IPS DF 6.9 (cell line): ENCODE measurements around the gene SP140L.
"Not testable (repeated sequence)": the region's sequence is repeated elsewhere in the genome, so short reads cannot be mapped to it uniquely, and the experiment has no call there.

ENCODE experiments used
- DNase-seq: peaks from one replicate; pipeline ENCODE4 v3.0.0-alpha.2; 2013; ENCODE audit warnings: low read depth, low spot score
- H3K27ac ChIP-seq: one replicate; pipeline ENCODE4 v1.5.1; 2013; ENCODE audit warnings: low read length, control low read depth
- H3K27me3 ChIP-seq: 2 replicates; pipeline ENCODE4 v1.6.1; 2013; ENCODE audit warnings: mild to moderate bottlenecking, low read length; ENCODE audit not compliant: control insufficient read depth, insufficient read depth
- H3K36me3 ChIP-seq: 2 replicates; pipeline ENCODE4 v1.6.1; 2013; ENCODE audit warnings: low read length; ENCODE audit not compliant: control insufficient read depth, insufficient read depth
- H3K4me1 ChIP-seq: 2 replicates; pipeline ENCODE4 v1.6.1; 2013; ENCODE audit warnings: low read length; ENCODE audit not compliant: control insufficient read depth, insufficient read depth
- H3K4me3 ChIP-seq: 2 replicates; pipeline ENCODE4 v1.5.1; 2013; ENCODE audit warnings: mild to moderate bottlenecking, low read length
- H3K9me3 ChIP-seq: 2 replicates; pipeline ENCODE4 v1.6.1; 2013; ENCODE audit warnings: low read length, inconsistent platforms; ENCODE audit not compliant: control insufficient read depth, insufficient read depth
- WGBS: extraction: QIAGEN DNeasy Blood & Tissue Kit; methylation state at CpG from one replicate; pipeline ENCODE4 v1.1.7; 2013; ENCODE audit warnings: mixed read lengths, missing lambda C conversion rate; ENCODE audit not compliant: insufficient read length, insufficient coverage; 5-methylcytosine and 5-hydroxymethylcytosine counted together

SP140L gene

GRCh38 chr2:230362030-230362691 is 35.2 kb downstream of the SP140L start:
- no CpG with 5 or more reads among the region's 1 CpG for whole genome bisulfite sequencing

GRCh38 chr2:230382108-230382507 is 55.1 kb downstream of the SP140L start:
- Histone ChIP-seq H3K27ac (no peak overlapping the region), H3K27me3 (no peaks in the 10 kb centered on the region), H3K4me3 (no peak overlapping the region), H3K36me3 (no peaks in the 10 kb centered on the region), H3K4me1 (no peaks in the 10 kb centered on the region), H3K9me3 (no peaks in the 10 kb centered on the region)
- DNase-seq: no peak
- no CpG with 5 or more reads among the region's 2 CpGs for WGBS

More at GRCh38 chr2:230362030-230362691, 35.2 kb downstream of the SP140L start:
- H3K4me1 ChIP-seq: no peaks in the 10 kb centered on the region
- H3K36me3 ChIP-seq: no peaks in the 10 kb centered on the region
- H3K9me3 ChIP-seq: no peaks in the 10 kb centered on the region
- no peak overlapping the region for H3K4me3 ChIP-seq
- no peak for DNase-seq
- no peak overlapping the region for H3K27ac ChIP-seq
- no peaks in the 10 kb centered on the region for H3K27me3 ChIP-seq

GRCh38 chr2:230383453-230383852 is 56.5 kb downstream of the SP140L start:
- no CpG with 5 or more reads among the region's 5 CpGs for WGBS
- Histone ChIP-seq H3K27ac (no peak overlapping the region), H3K9me3 (no peaks in the 10 kb centered on the region), H3K4me1 (no peaks in the 10 kb centered on the region), H3K4me3 (no peak overlapping the region), H3K36me3 (no peaks in the 10 kb centered on the region), H3K27me3 (no peaks in the 10 kb centered on the region)
- DNase-seq: no peak

- Histone ChIP-seq H3K4me1 (no peaks in the 10 kb centered on the region), H3K27me3 (no peaks in the 10 kb centered on the region), H3K9me3 (no peaks in the 10 kb centered on the region), H3K4me3 (no peak overlapping the region), H3K27ac (no peak overlapping the region), H3K36me3 (no peaks in the 10 kb centered on the region)
- WGBS: no CpG with 5 or more reads among the region's 6 CpGs
- DNase-seq: no peak
These were observed 58.0 kb downstream of the SP140L start for GRCh38 chr2:230384986-230385385.

GRCh38 chr2:230394301-230394700 is 67.3 kb downstream of the SP140L start:
- no peaks in the 10 kb centered on the region for H3K36me3 ChIP-seq
- no peaks in the 10 kb centered on the region; the same call in 1 of the 2 replicates for H3K9me3 ChIP-seq
- H3K27ac ChIP-seq: no peak overlapping the region
- no peaks in the 10 kb centered on the region for H3K4me1 ChIP-seq
- H3K4me3 ChIP-seq: no peak overlapping the region
- no CpG with 5 or more reads among the region's 2 CpGs for WGBS
- no peak for DNase-seq
- H3K27me3 ChIP-seq: no peaks in the 10 kb centered on the region

GRCh38 chr2:230398698-230399097 is 71.7 kb downstream of the SP140L start:
- H3K27me3 ChIP-seq, H3K9me3 ChIP-seq, H3K27ac ChIP-seq, DNase-seq, H3K4me1 ChIP-seq, H3K4me3 ChIP-seq, H3K36me3 ChIP-seq: not testable (repeated sequence)
- no CpG with 5 or more reads among the region's 6 CpGs for WGBS

- Histone ChIP-seq H3K27ac (no peak overlapping the region), H3K4me1 (no peaks in the 10 kb centered on the region), H3K27me3 (no peaks in the 10 kb centered on the region), H3K36me3 (no peaks in the 10 kb centered on the region), H3K9me3 (no peaks in the 10 kb centered on the region; the same call in 1 of the 2 replicates), H3K4me3 (no peak overlapping the region)
- no peak for DNase-seq
- no CpG with 5 or more reads among the region's 7 CpGs for WGBS
These were observed 73.0 kb downstream of the SP140L start for GRCh38 chr2:230400041-230400440.

GRCh38 chr2:230400454-230400853 is 73.5 kb downstream of the SP140L start:
- Histone ChIP-seq H3K36me3 (no peaks in the 10 kb centered on the region), H3K9me3 (no peaks in the 10 kb centered on the region; the same call in 1 of the 2 replicates), H3K27me3 (no peaks in the 10 kb centered on the region), H3K27ac (no peak overlapping the region), H3K4me1 (no peaks in the 10 kb centered on the region), H3K4me3 (no peak overlapping the region)
- no CpG with 5 or more reads among the region's 5 CpGs for WGBS
- DNase-seq: no peak

- H3K36me3 ChIP-seq, H3K27me3 ChIP-seq, H3K9me3 ChIP-seq, H3K4me1 ChIP-seq, DNase-seq, H3K27ac ChIP-seq, H3K4me3 ChIP-seq: not testable (repeated sequence)
- no CpG with 5 or more reads among the region's 6 CpGs for WGBS
These were observed 74.0 kb downstream of the SP140L start for GRCh38 chr2:230401026-230401425.

GRCh38 chr2:230403746-230404145 is 76.8 kb downstream of the SP140L start:
- no peak overlapping the region for H3K4me3 ChIP-seq
- no peaks in the 10 kb centered on the region for H3K9me3 ChIP-seq
- no peak for DNase-seq
- no peaks in the 10 kb centered on the region for H3K4me1 ChIP-seq
- no peaks in the 10 kb centered on the region for H3K27me3 ChIP-seq
- WGBS: no CpG with 5 or more reads among the region's 7 CpGs
- H3K36me3 ChIP-seq: no peaks in the 10 kb centered on the region
- no peak overlapping the region for H3K27ac ChIP-seq

GRCh38 chr2:230405824-230406223 is 78.8 kb downstream of the SP140L start:
- Histone ChIP-seq H3K36me3 (no peaks in the 10 kb centered on the region), H3K27ac (no peak overlapping the region), H3K4me1 (no peaks in the 10 kb centered on the region), H3K27me3 (peaks cover under 1% of the 10 kb centered on the region; the same call in 1 of the 2 replicates), H3K9me3 (no peaks in the 10 kb centered on the region), H3K4me3 (no peak overlapping the region)
- no peak for DNase-seq
- WGBS: no CpG with 5 or more reads among the region's 3 CpGs
